GM23248 (cell line): ENCODE results near the gene GOLT1A. TPM values are rescaled to one million over a fixed set of nuclear protein-coding genes. Genes with fewer than 3 reads are reported as not detected.
A peak's percentile ranks its signal among the peaks of the same experiment; 100 is the strongest.

Source experiments
- DNase-seq: peaks from one replicate; pipeline ENCODE4 v3.0.0-alpha.2; 2015
- H2AFZ ChIP-seq: fragments of 200-600 bp; sonication (generic); 2 replicates; pipeline ENCODE4 v1.6.1; 2016; ENCODE audit warnings: antibody characterized with exemption
- H3F3A ChIP-seq: fragments of 200-600 bp; sonication (generic); 2 replicates; pipeline ENCODE4 v1.6.1; 2016; ENCODE audit warnings: mild to moderate bottlenecking, antibody characterized with exemption, mixed run types; ENCODE audit not compliant: insufficient read depth
- H3K27ac ChIP-seq: fragments of 200-600 bp; sonication (generic); 2 replicates; pipeline ENCODE4 v1.5.1; 2016; ENCODE audit warnings: mild to moderate bottlenecking
- H3K27me3 ChIP-seq: fragments of 200-600 bp; sonication (generic); replicated peaks from 2 replicates; pipeline ENCODE4 v1.6.1; 2016; ENCODE audit warnings: mild to moderate bottlenecking; ENCODE audit not compliant: insufficient read depth
- H3K36me3 ChIP-seq: fragments of 200-600 bp; sonication (generic); 2 replicates; pipeline ENCODE4 v1.6.1; 2016; ENCODE audit warnings: low read depth, mild to moderate bottlenecking
- H3K4me1 ChIP-seq: fragments of 200-600 bp; sonication (generic); 2 replicates; pipeline ENCODE4 v1.6.1; 2016; ENCODE audit warnings: mild to moderate bottlenecking; ENCODE audit not compliant: insufficient read depth
- H3K4me2 ChIP-seq: fragments of 200-600 bp; sonication (generic); one replicate; pipeline ENCODE4 v1.6.1; 2016; ENCODE audit warnings: mild to moderate bottlenecking; ENCODE audit not compliant: unreplicated experiment
- H3K4me3 ChIP-seq: fragments of 200-600 bp; sonication (generic); 2 replicates; pipeline ENCODE4 v1.5.1; 2016; ENCODE audit warnings: mild to moderate bottlenecking
- H3K79me2 ChIP-seq: fragments of 200-600 bp; sonication (generic); 2 replicates; pipeline ENCODE4 v1.6.1; 2016; ENCODE audit warnings: mild to moderate bottlenecking; ENCODE audit not compliant: insufficient read depth
- H3K9ac ChIP-seq: fragments of 200-600 bp; sonication (generic); 2 replicates; pipeline ENCODE4 v1.6.1; 2016; ENCODE audit warnings: mild to moderate bottlenecking
- H3K9me2 ChIP-seq: fragments of 200-600 bp; sonication (generic); 2 replicates; pipeline ENCODE4 v1.6.1; 2016; ENCODE audit warnings: mixed run types, mild to moderate bottlenecking, moderate library complexity; ENCODE audit not compliant: insufficient read depth
- H3K9me3 ChIP-seq: fragments of 200-600 bp; sonication (generic); one replicate; pipeline ENCODE4 v1.6.1; 2017; ENCODE audit warnings: low read depth
- H4K20me1 ChIP-seq: fragments of 200-600 bp; sonication (generic); 2 replicates; pipeline ENCODE4 v1.6.0; 2016; ENCODE audit not compliant: insufficient read depth
- EZH2 ChIP-seq: fragments of 200-600 bp; sonication (generic); IDR thresholded peaks from 2 replicates; pipeline ENCODE4 v1.6.1; 2018; ENCODE audit warnings: antibody characterized with exemption, mild to moderate bottlenecking; ENCODE audit not compliant: insufficient read depth, poor library complexity, severe bottlenecking
- EZH2phosphoT487 ChIP-seq: fragments of 200-600 bp; sonication (generic); IDR thresholded peaks from 2 replicates; pipeline ENCODE4 v1.6.1; 2018; ENCODE audit warnings: antibody characterized with exemption, moderate library complexity, mild to moderate bottlenecking, low read depth; ENCODE audit not compliant: insufficient read depth
- WGBS, 2 experiments: methylation state at CpG; one replicate each; pipeline ENCODE4 v1.1.6; 2015 to 2017; ENCODE audit warnings: low lambda C conversion rate in 2 of 2, low coverage in 1 of 2; ENCODE audit errors: missing lambda C conversion rate in 2 of 2; 5-methylcytosine and 5-hydroxymethylcytosine counted together
- in situ Hi-C: fragments of 300-500 bp; cut with MboI; formaldehyde crosslinking; loops from 2 replicates; pipeline ENCODE4 v1.15.0; 2020
- polyA plus RNA-seq: library from polyadenylated mRNA; unstranded; fragments of >200 nt; fragmentation: Nextera tagmentation; extraction: Ambion mirVana; gene quantifications from 2 replicates; pipeline ENCODE4 v1.2.1, GENCODE V29; 2016
- total RNA-seq: library from RNA; depleted of rRNA; stranded (reverse); fragments of >200 nt; shearing (Covaris generic); gene quantifications from 2 replicates; pipeline ENCODE4 v1.2.3, GENCODE V29; 2014

GOLT1A gene
- total and polyA plus RNA-seq, 2 experiments from 2014 or later: not detected

GRCh38 chr1:204261746-204262505, 48.1 kb upstream of the GOLT1A start:
- Histone ChIP-seq H3K27ac (peak overlapping the region; percentile 55), H3K36me3 (no peaks in the 10 kb centered on the region), H3K9me3 (no peaks in the 10 kb centered on the region), H3K27me3 (no peaks in the 10 kb centered on the region), H3K9me2 (no peaks in the 10 kb centered on the region), H3K4me1 (peaks cover 16% of the 10 kb centered on the region), H2AFZ (no peak overlapping the region), H4K20me1 (no peaks in the 10 kb centered on the region), H3K79me2 (no peaks in the 10 kb centered on the region), H3K9ac (peak overlapping the region; percentile 52; the same call in 1 of the 2 replicates), H3K4me3 (no peak overlapping the region), H3K4me2 (peak overlapping the region; percentile 17), H3F3A (peaks cover 8% of the 10 kb centered on the region; the same call in 1 of the 2 replicates)
- in situ Hi-C loops: no loop called here
- TF ChIP-seq EZH2 (no peak), EZH2phosphoT487 (no peak)
- DNase-seq: peak; percentile 88
- WGBS, 2 experiments: 83 to 84% methylated on average over 13 of the region's 13 CpGs

DNA sequence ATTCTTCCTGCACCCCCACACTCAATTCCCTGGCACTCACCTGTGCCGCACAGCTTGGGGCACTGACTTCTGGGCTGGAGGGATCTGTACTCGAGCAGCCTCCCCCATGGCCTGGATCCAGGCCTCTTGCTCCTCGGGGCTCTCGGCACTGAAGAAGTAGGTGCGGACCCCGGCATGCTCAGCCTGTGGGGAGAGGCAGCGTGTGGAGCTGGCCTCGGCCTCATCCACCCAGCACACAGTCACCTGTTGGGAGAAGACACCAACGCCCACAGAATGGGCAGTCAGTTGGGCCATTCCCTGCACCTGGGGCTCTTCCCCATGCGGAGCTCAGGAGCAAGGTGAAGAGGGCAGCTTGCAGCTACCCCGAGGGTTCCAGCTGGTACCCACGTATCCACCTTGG, 47.5 kb upstream of the GOLT1A start:
- WGBS, 2 experiments: 73 to 86% methylated on average over 9 to 12 of the region's 12 CpGs
- no peaks in the 10 kb centered on the region for H3K9me3 ChIP-seq
- TF ChIP-seq EZH2phosphoT487 (no peak), EZH2 (no peak)
- no peaks in the 10 kb centered on the region for H4K20me1 ChIP-seq
- H3K27me3 ChIP-seq: no peaks in the 10 kb centered on the region
- no peak overlapping the region for H3K4me3 ChIP-seq
- no peak overlapping the region for H3K9ac ChIP-seq
- H3K36me3 ChIP-seq: no peaks in the 10 kb centered on the region
- no peak for DNase-seq
- no peak overlapping the region for H3K27ac ChIP-seq
- H3F3A ChIP-seq: peaks cover 14% of the 10 kb centered on the region; the same call in 1 of the 2 replicates
- H3K9me2 ChIP-seq: no peaks in the 10 kb centered on the region
- H3K4me1 ChIP-seq: peaks cover 16% of the 10 kb centered on the region
- H2AFZ ChIP-seq: no peak overlapping the region
- in situ Hi-C loops: no loop called here
- H3K79me2 ChIP-seq: no peaks in the 10 kb centered on the region
- H3K4me2 ChIP-seq: no peak overlapping the region

GRCh38 chr1:204260601-204261197, 46.9 kb upstream of the GOLT1A start:
- H3K9me3 ChIP-seq: no peaks in the 10 kb centered on the region

GRCh38 chr1:204259782-204260181, 46.0 kb upstream of the GOLT1A start:
- 89 to 93% methylated on average over 5 of the region's 5 CpGs for whole genome bisulfite sequencing, 2 experiments

More at GRCh38 chr1:204260601-204261197, 46.9 kb upstream of the GOLT1A start:
- H3K4me3 ChIP-seq: no peak overlapping the region
- TF ChIP-seq EZH2phosphoT487 (no peak), EZH2 (no peak)
- no peaks in the 10 kb centered on the region for H3K36me3 ChIP-seq
- peaks cover 15% of the 10 kb centered on the region; the same call in 1 of the 2 replicates for H3F3A ChIP-seq
- no peaks in the 10 kb centered on the region for H3K79me2 ChIP-seq
- 94 to 95% methylated on average over 14 of the region's 14 CpGs for WGBS, 2 experiments
- H3K4me2 ChIP-seq: no peak overlapping the region
- peaks cover 20% of the 10 kb centered on the region for H3K4me1 ChIP-seq
- H4K20me1 ChIP-seq: no peaks in the 10 kb centered on the region
- no peak overlapping the region for H2AFZ ChIP-seq
- no peaks in the 10 kb centered on the region for H3K27me3 ChIP-seq
- in situ Hi-C loops: no loop called here
- DNase-seq: no peak
- H3K9ac ChIP-seq: no peak overlapping the region
- no peak overlapping the region for H3K27ac ChIP-seq
- no peaks in the 10 kb centered on the region for H3K9me2 ChIP-seq

More at GRCh38 chr1:204259782-204260181, 46.0 kb upstream of the GOLT1A start:
- no peak overlapping the region for H3K9ac ChIP-seq
- H3K9me3 ChIP-seq: no peaks in the 10 kb centered on the region
- no peaks in the 10 kb centered on the region for H3K27me3 ChIP-seq
- no peaks in the 10 kb centered on the region for H3K9me2 ChIP-seq
- peaks cover 15% of the 10 kb centered on the region; the same call in 1 of the 2 replicates for H3F3A ChIP-seq
- H4K20me1 ChIP-seq: no peaks in the 10 kb centered on the region
- no peak for DNase-seq
- H3K27ac ChIP-seq: no peak overlapping the region
- no peak overlapping the region for H3K4me2 ChIP-seq
- in situ Hi-C loops: no loop called here
- H3K36me3 ChIP-seq: no peaks in the 10 kb centered on the region
- H2AFZ ChIP-seq: no peak overlapping the region
- H3K4me1 ChIP-seq: peaks cover 25% of the 10 kb centered on the region
- H3K4me3 ChIP-seq: no peak overlapping the region
- no peaks in the 10 kb centered on the region for H3K79me2 ChIP-seq
- TF ChIP-seq EZH2phosphoT487 (no peak), EZH2 (no peak)
